Peyer's patch (tissue), 4 donors: ENCODE results near the gene LRRC15. TPM values are rescaled to one million over a fixed set of nuclear protein-coding genes. Genes with fewer than 3 reads are reported as not detected.

Source experiments
- DNase-seq, 3 donors: peaks; one replicate each; pipeline ENCODE4 v3.0.0-alpha.2; 2017 to 2019
- H3K27ac ChIP-seq, 4 donors: fragments of 200-600 bp; sonication (generic); one replicate each; pipeline ENCODE4 v1.5.1; 2016 to 2019
- H3K27me3 ChIP-seq, 2 donors: fragments of 200-600 bp; sonication (generic); one replicate each; pipeline ENCODE4 v1.5.1; 2019
- H3K36me3 ChIP-seq, 3 donors: fragments of 200-600 bp; sonication (generic); one replicate each; pipeline ENCODE4 v1.5.1; 2016 to 2019
- H3K4me1 ChIP-seq, 4 donors: fragments of 200-600 bp; sonication (generic); one replicate each; pipeline ENCODE4 v1.5.1; 2016 to 2019
- H3K4me3 ChIP-seq, 4 donors: fragments of 200-600 bp; sonication (generic); 1 replicate in 3 of 4; 2 replicates in 1 of 4; pipeline ENCODE4 v1.5.1; 2016 to 2019; ENCODE audit warnings: mild to moderate bottlenecking in 1 of 4
- H3K9me3 ChIP-seq, 4 donors: fragments of 200-600 bp; sonication (generic); one replicate each; pipeline ENCODE4 v1.5.1; 2016 to 2019; ENCODE audit warnings: mild to moderate bottlenecking in 1 of 4
- POLR2A ChIP-seq, 2 donors: fragments of 450-650 bp; IDR thresholded peaks; one replicate each; pipeline ENCODE4 v1.5.1; 2017; ENCODE audit warnings: antibody characterized with exemption in 2 of 2, mild to moderate bottlenecking in 2 of 2, moderate library complexity in 2 of 2
- total RNA-seq, 4 donors: library from RNA; depleted of rRNA; stranded (reverse); fragments of >200 nt; gene quantifications; one replicate each; pipeline ENCODE4 v1.1.0, GENCODE V29; 2016
- TF ChIP-seq, protein P1 (sequence below), 6 experiments: fragments of 450-650 bp in 4 of 6; fragments of 200-600 bp in 2 of 6; sonication (generic) in 1 of 6; IDR thresholded peaks; one replicate each; pipeline ENCODE4 v1.5.1; 2017 to 2019; ENCODE audit warnings: antibody characterized with exemption in 6 of 6, mild to moderate bottlenecking in 3 of 6, moderate library complexity in 1 of 6

The LRRC15 gene
- total RNA-seq, 4 donors from 2014 or later: 0.28 TPM; not detected in 3

DNA sequence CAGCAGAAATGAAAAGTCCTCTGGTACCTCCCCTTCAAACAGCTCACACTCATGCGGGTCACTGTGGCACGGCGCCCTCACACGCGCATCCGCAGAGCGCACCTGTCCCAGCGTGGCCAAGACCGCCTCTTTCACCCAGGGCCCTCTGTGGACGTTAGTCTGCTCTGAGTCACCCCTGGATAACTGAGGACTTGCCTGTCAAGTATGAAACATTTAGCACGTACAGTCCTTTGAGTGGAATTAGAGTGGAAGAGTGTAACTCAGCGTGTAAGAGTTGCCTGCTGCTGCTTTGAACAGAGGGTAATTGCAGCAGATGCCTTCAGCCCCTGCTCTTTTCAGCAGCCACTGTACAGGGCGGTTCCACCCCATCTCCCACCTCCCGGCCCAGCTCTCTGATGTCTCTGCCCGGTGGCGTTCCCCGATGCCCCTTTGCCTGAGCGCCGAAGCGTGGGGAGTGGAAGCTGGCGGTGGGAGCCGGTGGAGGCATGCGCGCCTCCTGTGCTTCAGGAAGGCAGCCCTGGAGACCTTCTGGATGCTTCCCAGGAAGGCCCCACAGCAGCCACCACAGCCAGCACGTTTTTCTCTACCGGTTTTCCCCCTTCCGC lies 41.4 kb downstream of the LRRC15 start:
- no peak overlapping the region for H3K4me3 ChIP-seq
- H3K27me3 ChIP-seq: no peaks in the 10 kb centered on the region
- peaks cover 0 to 16% (median 0%) of the 10 kb centered on the region in 4 donors for H3K4me1 ChIP-seq
- no peak for TF ChIP-seq POLR2A (IDR thresholded peaks at IDR 0.05)
- TF ChIP-seq, protein P1, sequence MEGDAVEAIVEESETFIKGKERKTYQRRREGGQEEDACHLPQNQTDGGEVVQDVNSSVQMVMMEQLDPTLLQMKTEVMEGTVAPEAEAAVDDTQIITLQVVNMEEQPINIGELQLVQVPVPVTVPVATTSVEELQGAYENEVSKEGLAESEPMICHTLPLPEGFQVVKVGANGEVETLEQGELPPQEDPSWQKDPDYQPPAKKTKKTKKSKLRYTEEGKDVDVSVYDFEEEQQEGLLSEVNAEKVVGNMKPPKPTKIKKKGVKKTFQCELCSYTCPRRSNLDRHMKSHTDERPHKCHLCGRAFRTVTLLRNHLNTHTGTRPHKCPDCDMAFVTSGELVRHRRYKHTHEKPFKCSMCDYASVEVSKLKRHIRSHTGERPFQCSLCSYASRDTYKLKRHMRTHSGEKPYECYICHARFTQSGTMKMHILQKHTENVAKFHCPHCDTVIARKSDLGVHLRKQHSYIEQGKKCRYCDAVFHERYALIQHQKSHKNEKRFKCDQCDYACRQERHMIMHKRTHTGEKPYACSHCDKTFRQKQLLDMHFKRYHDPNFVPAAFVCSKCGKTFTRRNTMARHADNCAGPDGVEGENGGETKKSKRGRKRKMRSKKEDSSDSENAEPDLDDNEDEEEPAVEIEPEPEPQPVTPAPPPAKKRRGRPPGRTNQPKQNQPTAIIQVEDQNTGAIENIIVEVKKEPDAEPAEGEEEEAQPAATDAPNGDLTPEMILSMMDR (IDR thresholded peaks at IDR 0.05): no peak
- no peak overlapping the region for H3K27ac ChIP-seq
- no peak for DNase-seq
- no peaks in the 10 kb centered on the region for H3K36me3 ChIP-seq
- no peaks in the 10 kb centered on the region for H3K9me3 ChIP-seq

DNA sequence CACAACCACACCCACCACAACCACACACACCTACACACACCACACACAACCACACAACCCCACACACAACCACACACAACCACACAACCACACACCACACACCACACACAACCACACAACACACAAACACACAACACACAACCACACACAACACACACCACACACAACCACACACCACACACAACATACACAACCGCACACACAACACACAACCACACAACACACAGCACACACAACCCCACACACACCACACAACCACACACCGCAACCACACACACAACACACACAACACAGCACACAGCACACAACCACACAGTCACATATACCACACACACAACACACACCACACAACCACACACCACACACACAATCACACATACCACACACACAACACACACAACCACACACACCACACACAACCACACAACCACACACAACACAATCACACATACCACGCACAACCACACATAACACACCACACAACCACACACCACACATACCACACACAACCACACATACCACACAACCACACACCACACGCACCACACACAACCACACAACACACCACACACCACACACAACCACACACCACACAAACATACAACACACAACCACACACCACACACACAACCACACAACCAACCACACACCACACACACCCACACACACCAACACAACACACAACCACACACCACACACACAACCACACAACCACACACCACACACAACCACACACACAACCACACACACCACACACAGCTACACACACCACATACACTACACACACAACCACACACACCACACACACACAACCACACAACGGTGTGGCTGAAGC lies 42.1 kb downstream of the LRRC15 start:
- H3K9me3 ChIP-seq: no peaks in the 10 kb centered on the region
- H3K27me3 ChIP-seq: no peaks in the 10 kb centered on the region
- no peak overlapping the region for H3K4me3 ChIP-seq
- no peak overlapping the region for H3K27ac ChIP-seq
- no peak for TF ChIP-seq POLR2A (IDR thresholded peaks at IDR 0.05)
- TF ChIP-seq, protein P1 (IDR thresholded peaks at IDR 0.05): no peak
- H3K36me3 ChIP-seq: no peaks in the 10 kb centered on the region
- no peak for DNase-seq
- peaks cover 0 to 11% (median 0%) of the 10 kb centered on the region in 4 donors for H3K4me1 ChIP-seq

DNA sequence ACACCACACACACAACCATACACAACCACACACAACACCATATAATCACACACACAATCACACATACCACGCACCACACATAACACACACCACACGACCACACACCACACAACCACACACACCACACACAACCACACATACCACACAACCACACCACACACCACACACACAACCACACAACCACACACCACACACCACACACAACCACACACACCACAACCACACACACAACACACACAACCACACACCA lies 42.6 kb downstream of the LRRC15 start:
- H3K4me1 ChIP-seq: peaks cover 0 to 11% (median 0%) of the 10 kb centered on the region in 4 donors

DNA sequence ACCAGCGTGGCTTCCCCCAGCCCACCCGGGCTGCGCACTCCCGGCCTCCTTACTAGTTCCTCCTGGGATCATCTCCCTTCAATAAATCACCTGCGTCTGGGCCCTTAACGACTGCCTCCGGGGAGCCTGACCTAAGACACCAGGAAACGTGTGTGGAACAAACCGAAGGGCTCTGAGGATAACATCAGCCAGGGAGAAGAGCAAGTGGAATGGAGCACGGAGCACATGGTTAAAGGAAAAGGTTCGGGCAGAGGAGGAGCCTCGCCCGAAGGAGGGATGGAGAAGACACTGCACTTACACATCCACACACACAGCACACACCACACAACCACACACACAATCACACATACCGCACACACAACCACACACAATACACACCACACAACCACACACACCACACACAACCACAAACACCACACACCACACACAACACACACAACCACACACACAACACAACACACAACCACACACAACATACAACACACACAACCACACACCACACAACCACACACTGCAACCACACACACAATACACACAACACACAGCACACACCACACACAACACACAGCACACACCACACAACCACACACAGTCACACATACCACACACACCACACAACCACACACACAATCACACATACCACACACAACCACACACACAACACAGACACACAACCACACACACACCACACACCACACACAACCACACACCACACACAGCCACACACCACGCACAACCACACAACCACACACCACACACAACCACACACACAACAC lies 43.2 kb downstream of the LRRC15 start:
- no peak overlapping the region for H3K27ac ChIP-seq
- no peak overlapping the region for H3K4me3 ChIP-seq
- peaks cover 0 to 11% (median 0%) of the 10 kb centered on the region in 4 donors for H3K4me1 ChIP-seq
- no peaks in the 10 kb centered on the region for H3K36me3 ChIP-seq
- DNase-seq: no peak
- H3K27me3 ChIP-seq: no peaks in the 10 kb centered on the region
- TF ChIP-seq POLR2A (IDR thresholded peaks at IDR 0.05): no peak
- TF ChIP-seq, protein P1 (IDR thresholded peaks at IDR 0.05): no peak
- no peaks in the 10 kb centered on the region for H3K9me3 ChIP-seq

More for the DNA sequence above, 42.6 kb downstream of the LRRC15 start:
- TF ChIP-seq, protein P1 (IDR thresholded peaks at IDR 0.05): no peak
- no peak for TF ChIP-seq POLR2A (IDR thresholded peaks at IDR 0.05)
- H3K4me3 ChIP-seq: no peak overlapping the region
- no peak for DNase-seq
- no peak overlapping the region for H3K27ac ChIP-seq
- H3K27me3 ChIP-seq: no peaks in the 10 kb centered on the region
- H3K36me3 ChIP-seq: no peaks in the 10 kb centered on the region
- H3K9me3 ChIP-seq: no peaks in the 10 kb centered on the region

DNA sequence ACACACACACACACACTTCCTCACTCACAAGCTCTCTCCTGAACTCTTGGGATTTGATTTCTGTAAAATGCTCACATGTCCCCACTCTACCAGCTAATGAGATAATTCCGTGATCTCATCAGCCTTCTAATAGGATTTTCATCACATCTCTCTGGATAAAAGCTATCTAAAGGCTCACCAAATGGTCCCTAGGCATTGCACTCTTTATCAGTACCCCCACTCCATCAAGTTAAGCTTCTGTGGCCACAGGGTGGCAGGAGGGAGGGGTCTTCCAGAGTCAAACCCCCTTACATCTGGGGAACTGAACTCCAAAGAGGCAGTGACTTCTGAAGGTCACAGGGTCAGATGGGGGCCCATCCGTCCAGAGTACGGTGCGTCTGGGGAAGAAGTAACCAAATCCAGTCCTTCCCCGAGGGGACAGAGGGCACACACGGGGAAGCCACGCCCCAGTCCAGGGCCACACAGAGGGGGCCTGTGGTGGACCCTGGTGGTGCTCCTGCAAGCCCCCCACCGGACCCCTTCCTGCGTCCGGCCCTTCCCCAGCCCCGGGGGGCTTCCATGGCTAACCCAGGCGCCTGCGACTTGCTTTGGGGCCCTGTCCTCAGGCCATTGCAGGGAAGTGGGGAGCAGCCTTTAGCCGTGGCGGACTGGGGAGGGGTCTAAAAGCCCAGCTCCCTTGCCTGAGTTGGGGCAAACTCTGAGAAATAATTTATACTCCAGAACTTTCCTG lies 44.0 kb downstream of the LRRC15 start:
- H3K4me3 ChIP-seq: no peak overlapping the region

More for the DNA sequence above, 44.0 kb downstream of the LRRC15 start:
- peaks cover 0 to 11% (median 0%) of the 10 kb centered on the region in 4 donors for H3K4me1 ChIP-seq
- DNase-seq: no peak
- H3K27me3 ChIP-seq: no peaks in the 10 kb centered on the region
- no peaks in the 10 kb centered on the region for H3K36me3 ChIP-seq
- no peak for TF ChIP-seq POLR2A (IDR thresholded peaks at IDR 0.05)
- TF ChIP-seq, protein P1 (IDR thresholded peaks at IDR 0.05): no peak
- H3K9me3 ChIP-seq: no peaks in the 10 kb centered on the region
- no peak overlapping the region for H3K27ac ChIP-seq
